Testis (tissue), 2 donors: ENCODE data around the gene CLEC11A.

ENCODE experiments used
- CTCF ChIP-seq, 3 experiments: fragments of 450-650 bp in 2 of 3; fragments of 200-600 bp in 1 of 3; sonication (generic) in 1 of 3; IDR thresholded peaks; one replicate each; pipeline ENCODE4 v1.5.1; 2016 to 2019; ENCODE audit warnings: antibody characterized with exemption in 3 of 3, mild to moderate bottlenecking in 2 of 3, moderate library complexity in 1 of 3
- POLR2A ChIP-seq: fragments of 450-650 bp; IDR thresholded peaks from one replicate; pipeline ENCODE4 v1.6.1; 2017; ENCODE audit warnings: antibody characterized with exemption, mild to moderate bottlenecking, moderate library complexity

- TF ChIP-seq CTCF (IDR thresholded peaks at IDR 0.05): no peak
- no peak for TF ChIP-seq POLR2A
Measured at GRCh38 chr19:50706387-50706786, 16.8 kb upstream of the CLEC11A start.
